ENCODE data around the gene CINP. TPM values are rescaled to one million over a fixed set of nuclear protein-coding genes. Genes with fewer than 3 reads are reported as not detected.

CINP gene
- total and polyA plus RNA-seq, 9 of the 15 experiments (the other 6 are each of a cell fraction or from before 2014, with no cell fraction given): 36.3 to 63.2 (median 43.7) TPM

DNA sequence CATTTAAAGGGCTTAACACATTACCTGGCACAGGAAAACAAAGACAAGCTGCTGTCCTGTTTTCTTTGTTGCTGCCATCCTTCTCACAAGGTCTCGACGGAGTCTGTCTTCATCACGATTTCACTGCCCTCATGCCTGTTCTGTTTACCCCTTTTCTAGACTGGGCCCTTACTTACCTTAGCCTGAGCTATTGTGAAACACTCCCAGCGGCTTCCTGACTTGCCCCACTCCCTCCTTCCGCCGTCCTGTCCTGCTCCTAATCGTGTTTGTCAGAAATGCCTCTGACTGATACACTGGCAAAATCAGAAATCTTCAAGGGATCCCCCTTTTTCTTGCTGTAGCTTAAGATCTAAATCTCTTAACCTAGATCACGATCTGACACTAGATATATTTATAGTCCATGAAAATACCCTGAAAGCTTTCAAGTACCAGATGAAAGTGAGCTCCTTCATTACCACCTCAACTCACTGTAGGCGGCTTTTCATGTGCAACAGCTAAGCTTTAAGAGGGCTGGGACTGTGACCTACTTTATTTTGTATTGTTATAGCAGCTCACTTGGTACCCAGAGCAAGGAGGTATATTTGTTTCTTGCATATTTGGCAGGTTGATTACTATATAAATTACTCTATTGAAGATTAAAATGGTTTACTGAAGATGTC is 32.2 kb upstream of the CINP start:
- no peak overlapping the region for H3K9ac ChIP-seq (ENCODE audit: insufficient read depth in 1 of 2, low read depth in 2 of 2, low read length in 2 of 2)
- ChIA-PET POLR2A (no interaction called here), CTCF (ENCODE audit: low intra/inter-chr PET ratio) (interaction anchor here (0.6 kb wide), 1 partner anchor 10 kb away, joined by 3 read pairs; no protein-coding TSS in a partner anchor)
- DNase-seq (ENCODE audit: extremely low read depth in 1 of 4, low spot score in 3 of 4) (no peak), FAIRE-seq (no peak), ATAC-seq (no peak)
- H3K4me3 ChIP-seq: no peak overlapping the region
- intact Hi-C loops (cut with micrococcal nuclease): no loop called here
- peaks cover 0 to 4% of the 10 kb centered on the region in 2 experiments; a peak in 2 of 5 replicates for H3K4me1 ChIP-seq (replicated peaks in 1 of 2; ENCODE audit: control insufficient read depth in 2 of 2, insufficient read depth in 2 of 2, low read length in 2 of 2)
- WGBS (ENCODE audit: insufficient coverage, low coverage, missing lambda C conversion rate): 24% methylated on average over 9 of the region's 9 CpGs
- TF ChIP-seq CEBPB (tag; IDR thresholded peaks at IDR 0.05) (peak; percentile 21; the same call in 1 of the 2 replicates), CHD4 (IDR thresholded peaks at IDR 0.05; ENCODE audit: insufficient read depth, insufficient replicate concordance, low read depth, low read length, poor library complexity, severe bottlenecking) (no peak), FOXA1 (IDR thresholded peaks at IDR 0.05; ENCODE audit: borderline replicate concordance) (no peak), ZC3H8 (IDR thresholded peaks at IDR 0.05) (no peak), FOXJ2 (tag; IDR thresholded peaks at IDR 0.05) (no peak), MIER1 (IDR thresholded peaks at IDR 0.05; ENCODE audit: low read depth) (no peak), ZNF311 (CRISPR knock-in tag; IDR thresholded peaks at IDR 0.05) (no peak)
- TF ChIP-seq, protein P1, sequence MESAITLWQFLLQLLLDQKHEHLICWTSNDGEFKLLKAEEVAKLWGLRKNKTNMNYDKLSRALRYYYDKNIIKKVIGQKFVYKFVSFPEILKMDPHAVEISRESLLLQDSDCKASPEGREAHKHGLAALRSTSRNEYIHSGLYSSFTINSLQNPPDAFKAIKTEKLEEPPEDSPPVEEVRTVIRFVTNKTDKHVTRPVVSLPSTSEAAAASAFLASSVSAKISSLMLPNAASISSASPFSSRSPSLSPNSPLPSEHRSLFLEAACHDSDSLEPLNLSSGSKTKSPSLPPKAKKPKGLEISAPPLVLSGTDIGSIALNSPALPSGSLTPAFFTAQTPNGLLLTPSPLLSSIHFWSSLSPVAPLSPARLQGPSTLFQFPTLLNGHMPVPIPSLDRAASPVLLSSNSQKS (CRISPR knock-in tag; IDR thresholded peaks at IDR 0.05): no peak
- H3K9me3 ChIP-seq (replicated peaks; ENCODE audit: control insufficient read depth, insufficient read depth, low read depth, low read length): no peaks in the 10 kb centered on the region
- in situ Hi-C loops (cut with MboI): no loop called here
- H2AFZ ChIP-seq (ENCODE audit: low read depth, low read length): no peak overlapping the region
- no peaks in the 10 kb centered on the region for H3K36me3 ChIP-seq (ENCODE audit: control insufficient read depth, insufficient read depth, low read length)
- no TSS peak for BruUV-seq (replicated peaks)
- H4K20me1 ChIP-seq (replicated peaks; ENCODE audit: control insufficient read depth, insufficient read depth, low read length): no peaks in the 10 kb centered on the region
- no peaks in the 10 kb centered on the region for H3K27me3 ChIP-seq (ENCODE audit: control insufficient read depth in 2 of 2, insufficient read depth in 2 of 2, low read length in 2 of 2)
- no peak overlapping the region for H3K27ac ChIP-seq (ENCODE audit: extremely low read depth, low read depth, low read length)
- no peaks in the 10 kb centered on the region for H3K9me1 ChIP-seq (ENCODE audit: control insufficient read depth, insufficient read depth, low read length)
- no peaks in the 10 kb centered on the region; the same call in 2 of the 3 replicates for H3K79me2 ChIP-seq (ENCODE audit: control insufficient read depth, insufficient read depth, low read length)
- no peak overlapping the region; the same call in 1 of the 2 replicates for H3K4me2 ChIP-seq (ENCODE audit: insufficient read depth, low read length)
